GM23248 (cell line): Measurements from ENCODE around the gene SHQ1.
"Not testable (repeated sequence)": the region's sequence is repeated elsewhere in the genome, so short reads cannot be mapped to it uniquely, and the experiment has no call there.

Experiments used
- EZH2 ChIP-seq: fragments of 200-600 bp; sonication (generic); IDR thresholded peaks from 2 replicates; pipeline ENCODE4 v1.6.1; 2018; ENCODE audit warnings: antibody characterized with exemption, mild to moderate bottlenecking; ENCODE audit not compliant: insufficient read depth, poor library complexity, severe bottlenecking
- EZH2phosphoT487 ChIP-seq: fragments of 200-600 bp; sonication (generic); IDR thresholded peaks from 2 replicates; pipeline ENCODE4 v1.6.1; 2018; ENCODE audit warnings: antibody characterized with exemption, moderate library complexity, mild to moderate bottlenecking, low read depth; ENCODE audit not compliant: insufficient read depth

DNA sequence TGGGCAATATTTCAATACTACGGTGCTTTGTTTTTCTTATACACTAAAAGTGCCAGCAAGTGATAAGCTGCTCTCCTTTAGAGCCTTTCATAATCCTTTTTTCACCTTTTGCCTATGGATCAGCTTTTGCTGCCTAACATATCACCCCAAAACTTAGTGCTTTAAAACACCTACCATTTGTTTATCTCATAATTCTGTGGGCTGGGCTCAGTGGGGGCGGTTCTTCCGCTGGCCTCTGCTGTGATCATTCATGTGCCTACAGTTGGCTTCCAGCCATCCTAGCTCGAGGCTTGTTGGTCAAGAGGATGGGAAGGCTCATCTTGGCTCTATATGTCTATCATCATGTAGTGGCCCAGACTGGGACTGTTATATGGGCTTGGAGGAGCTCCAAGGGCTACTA, 113.2 kb downstream of the SHQ1 start:
- not testable (repeated sequence) for TF ChIP-seq EZH2phosphoT487, EZH2
